DND-41 (cell line): Measurements from ENCODE around the gene MED28.

Experiments
- ATAC-seq: fragments of 200-7000 bp; cut with Tn5 transposase; 3 replicates; pipeline ENCODE4 v1.9.1; 2021; ENCODE audit warnings: low read depth; ENCODE audit not compliant: insufficient read depth
- DNase-seq: peaks from one replicate; pipeline ENCODE4 v3.0.0-alpha.2; 2020
- H2AFZ ChIP-seq: 2 replicates; pipeline ENCODE4 v1.6.0; 2012; ENCODE audit warnings: low read depth, low read length
- H3K27ac ChIP-seq: 2 replicates; pipeline ENCODE4 v1.5.1; 2012; ENCODE audit warnings: low read length, inconsistent platforms
- H3K27me3 ChIP-seq: fragments of 200-600 bp; sonication (generic); 2 replicates; pipeline ENCODE4 v1.6.0; 2012; ENCODE audit warnings: low read length, mild to moderate bottlenecking, inconsistent platforms; ENCODE audit not compliant: insufficient read depth, poor library complexity
- H3K36me3 ChIP-seq: 2 replicates; pipeline ENCODE4 v1.5.1; 2012; ENCODE audit warnings: low read length, inconsistent platforms; ENCODE audit not compliant: insufficient read depth
- H3K4me1 ChIP-seq: 2 replicates; pipeline ENCODE4 v1.5.1; 2012; ENCODE audit warnings: mild to moderate bottlenecking, low read length; ENCODE audit not compliant: insufficient read depth
- H3K4me2 ChIP-seq: 2 replicates; pipeline ENCODE4 v1.6.0; 2012; ENCODE audit warnings: mild to moderate bottlenecking, moderate library complexity, low read length, inconsistent platforms; ENCODE audit not compliant: insufficient read depth
- H3K4me3 ChIP-seq, 2 experiments: fragments of 200-600 bp in 1 of 2; shearing (Covaris generic) in 1 of 2; 2 replicates each; pipeline ENCODE4 v1.5.1; 2012 to 2016; ENCODE audit warnings: inconsistent platforms in 2 of 2, low read length in 2 of 2, mild to moderate bottlenecking in 2 of 2, low read depth in 1 of 2, moderate library complexity in 1 of 2
- H3K79me2 ChIP-seq: 2 replicates; pipeline ENCODE4 v1.6.0; 2012; ENCODE audit warnings: low read length, inconsistent platforms; ENCODE audit not compliant: insufficient read depth
- H3K9ac ChIP-seq: 2 replicates; pipeline ENCODE4 v1.6.0; 2012; ENCODE audit warnings: low read depth, mild to moderate bottlenecking, inconsistent platforms, low read length, moderate library complexity
- H3K9me3 ChIP-seq: 2 replicates; pipeline ENCODE4 v1.5.1; 2012; ENCODE audit warnings: low read length, moderate library complexity, mild to moderate bottlenecking, inconsistent platforms; ENCODE audit not compliant: insufficient read depth, severe bottlenecking
- H4K20me1 ChIP-seq: 2 replicates; pipeline ENCODE4 v1.6.0; 2012; ENCODE audit warnings: low read length; ENCODE audit not compliant: insufficient read depth
- EZH2 ChIP-seq: IDR thresholded peaks from 3 replicates; pipeline ENCODE4 v1.6.1; 2012; ENCODE audit warnings: borderline replicate concordance, low read depth, mild to moderate bottlenecking, moderate library complexity, low read length, inconsistent platforms; ENCODE audit not compliant: severe bottlenecking
- TF ChIP-seq, protein P1 (sequence below): IDR thresholded peaks from 2 replicates; pipeline ENCODE4 v1.5.1; 2012; ENCODE audit warnings: borderline replicate concordance, low read length, moderate library complexity, mild to moderate bottlenecking; ENCODE audit not compliant: poor library complexity, severe bottlenecking; ENCODE audit errors: extremely low read depth

Gene MED28

DNA sequence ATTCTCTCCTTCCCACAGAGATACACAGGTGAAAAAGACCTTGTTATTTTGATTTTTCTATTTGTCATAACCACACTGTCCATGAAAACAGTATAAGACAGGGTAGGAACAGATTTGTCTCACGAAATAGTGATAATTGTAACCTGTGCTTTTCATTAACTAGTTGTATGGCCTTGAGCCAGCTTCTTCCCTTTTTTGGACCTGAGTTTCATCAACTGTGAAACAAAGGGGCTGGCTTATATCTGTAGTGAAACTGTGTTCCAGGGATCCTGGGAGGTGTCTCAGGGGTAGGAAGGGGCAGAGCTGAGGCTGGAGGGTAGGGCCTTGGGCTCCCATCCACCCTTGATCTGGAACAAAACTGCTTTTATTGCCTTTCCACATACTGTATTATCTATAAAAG is 50.9 kb downstream of the MED28 start:
- Histone ChIP-seq H3K27me3 (no peaks in the 10 kb centered on the region), H4K20me1 (no peaks in the 10 kb centered on the region), H3K9me3 (no peaks in the 10 kb centered on the region), H3K9ac (no peak overlapping the region), H3K27ac (no peak overlapping the region), H2AFZ (no peak overlapping the region), H3K36me3 (no peaks in the 10 kb centered on the region), H3K4me3 (no peak overlapping the region), H3K4me2 (no peak overlapping the region), H3K4me1 (no peaks in the 10 kb centered on the region), H3K79me2 (no peaks in the 10 kb centered on the region)
- TF ChIP-seq EZH2 = no peak
- TF ChIP-seq, protein P1, sequence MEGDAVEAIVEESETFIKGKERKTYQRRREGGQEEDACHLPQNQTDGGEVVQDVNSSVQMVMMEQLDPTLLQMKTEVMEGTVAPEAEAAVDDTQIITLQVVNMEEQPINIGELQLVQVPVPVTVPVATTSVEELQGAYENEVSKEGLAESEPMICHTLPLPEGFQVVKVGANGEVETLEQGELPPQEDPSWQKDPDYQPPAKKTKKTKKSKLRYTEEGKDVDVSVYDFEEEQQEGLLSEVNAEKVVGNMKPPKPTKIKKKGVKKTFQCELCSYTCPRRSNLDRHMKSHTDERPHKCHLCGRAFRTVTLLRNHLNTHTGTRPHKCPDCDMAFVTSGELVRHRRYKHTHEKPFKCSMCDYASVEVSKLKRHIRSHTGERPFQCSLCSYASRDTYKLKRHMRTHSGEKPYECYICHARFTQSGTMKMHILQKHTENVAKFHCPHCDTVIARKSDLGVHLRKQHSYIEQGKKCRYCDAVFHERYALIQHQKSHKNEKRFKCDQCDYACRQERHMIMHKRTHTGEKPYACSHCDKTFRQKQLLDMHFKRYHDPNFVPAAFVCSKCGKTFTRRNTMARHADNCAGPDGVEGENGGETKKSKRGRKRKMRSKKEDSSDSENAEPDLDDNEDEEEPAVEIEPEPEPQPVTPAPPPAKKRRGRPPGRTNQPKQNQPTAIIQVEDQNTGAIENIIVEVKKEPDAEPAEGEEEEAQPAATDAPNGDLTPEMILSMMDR = no peak
- DNase-seq (no peak), ATAC-seq (no peak)

DNA sequence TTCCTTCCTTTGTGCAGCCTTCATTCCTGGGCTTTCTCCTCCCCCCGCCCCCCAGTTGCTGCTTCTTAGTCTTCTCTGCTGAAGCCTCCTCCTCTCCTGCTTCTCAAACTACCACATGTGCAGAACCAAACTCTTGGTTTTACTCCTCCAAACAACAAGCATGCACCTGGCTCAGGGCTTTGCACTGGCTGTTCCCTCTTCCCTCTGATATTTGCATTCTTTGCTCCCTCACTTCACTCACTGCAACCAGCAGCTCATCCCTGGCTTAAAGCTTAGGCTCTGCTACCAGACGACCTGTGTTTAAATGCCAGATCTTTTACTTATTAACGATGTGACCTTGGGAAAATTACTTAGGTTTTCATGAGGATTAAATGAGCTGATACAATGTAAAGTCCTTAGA is 51.4 kb downstream of the MED28 start:
- H3K4me2 ChIP-seq = no peak overlapping the region
- no peak for TF ChIP-seq EZH2
- TF ChIP-seq, protein P1 = no peak
- H3K79me2 ChIP-seq = no peaks in the 10 kb centered on the region
- H3K4me1 ChIP-seq = no peaks in the 10 kb centered on the region
- ATAC-seq = no peak
- no peak overlapping the region for H3K9ac ChIP-seq
- H3K27me3 ChIP-seq = no peaks in the 10 kb centered on the region
- H3K9me3 ChIP-seq = no peaks in the 10 kb centered on the region
- H4K20me1 ChIP-seq = no peaks in the 10 kb centered on the region
- H3K4me3 ChIP-seq = no peak overlapping the region
- no peak overlapping the region for H2AFZ ChIP-seq
- no peak overlapping the region for H3K27ac ChIP-seq
- DNase-seq = no peak
- no peaks in the 10 kb centered on the region for H3K36me3 ChIP-seq

DNA sequence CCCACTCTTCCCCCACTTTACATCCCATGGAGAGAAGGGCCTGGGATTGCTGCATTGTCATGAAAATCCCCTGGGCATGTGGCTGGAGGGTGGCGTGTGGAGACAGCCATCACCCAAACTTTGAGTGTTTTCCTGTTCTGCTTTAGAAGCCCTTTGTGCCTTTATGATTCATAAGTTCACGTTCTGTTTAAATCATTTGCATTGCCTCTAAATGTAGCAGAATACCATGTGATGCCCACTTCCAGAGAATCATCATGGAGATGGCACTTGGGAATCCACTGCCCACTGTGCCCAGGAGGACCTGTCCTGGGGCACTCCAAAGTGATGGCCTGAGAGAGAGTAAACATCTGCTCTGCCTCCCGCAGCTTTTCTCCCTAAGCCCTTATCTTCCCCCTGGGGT is 52.8 kb downstream of the MED28 start:
- Histone ChIP-seq H3K9me3 (no peaks in the 10 kb centered on the region), H3K36me3 (no peaks in the 10 kb centered on the region), H3K79me2 (no peaks in the 10 kb centered on the region), H3K9ac (no peak overlapping the region), H3K4me1 (no peaks in the 10 kb centered on the region), H3K4me2 (no peak overlapping the region), H4K20me1 (no peaks in the 10 kb centered on the region), H3K4me3 (no peak overlapping the region), H3K27me3 (no peaks in the 10 kb centered on the region), H2AFZ (no peak overlapping the region), H3K27ac (no peak overlapping the region)
- ATAC-seq = no peak
- DNase-seq = no peak
- TF ChIP-seq EZH2 = no peak
- TF ChIP-seq, protein P1 = no peak

GRCh38 chr4:17667653-17668201 is 53.3 kb downstream of the MED28 start:
- Histone ChIP-seq H3K4me3 (no peak overlapping the region), H3K9ac (no peak overlapping the region), H4K20me1 (no peaks in the 10 kb centered on the region), H3K27me3 (no peaks in the 10 kb centered on the region), H3K4me2 (no peak overlapping the region), H2AFZ (no peak overlapping the region), H3K79me2 (no peaks in the 10 kb centered on the region), H3K9me3 (no peaks in the 10 kb centered on the region), H3K4me1 (no peaks in the 10 kb centered on the region), H3K36me3 (no peaks in the 10 kb centered on the region), H3K27ac (no peak overlapping the region)
- TF ChIP-seq, protein P1 = no peak
- TF ChIP-seq EZH2 = no peak
- ATAC-seq (no peak), DNase-seq (no peak)
